GM21717 (cell line): ENCODE measurements around the gene CPPED1.

Experiments
- ATAC-seq: cut with Tn5 transposase; IDR thresholded peaks from one replicate; pipeline ENCODE4 v1.9.1; 2021; ENCODE audit warnings: mild to moderate bottlenecking, moderate library complexity; ENCODE audit not compliant: unreplicated experiment

Gene CPPED1

GRCh38 chr16:12688951-12689850 lies 114.5 kb downstream of the CPPED1 start:
- ATAC-seq = no peak

DNA sequence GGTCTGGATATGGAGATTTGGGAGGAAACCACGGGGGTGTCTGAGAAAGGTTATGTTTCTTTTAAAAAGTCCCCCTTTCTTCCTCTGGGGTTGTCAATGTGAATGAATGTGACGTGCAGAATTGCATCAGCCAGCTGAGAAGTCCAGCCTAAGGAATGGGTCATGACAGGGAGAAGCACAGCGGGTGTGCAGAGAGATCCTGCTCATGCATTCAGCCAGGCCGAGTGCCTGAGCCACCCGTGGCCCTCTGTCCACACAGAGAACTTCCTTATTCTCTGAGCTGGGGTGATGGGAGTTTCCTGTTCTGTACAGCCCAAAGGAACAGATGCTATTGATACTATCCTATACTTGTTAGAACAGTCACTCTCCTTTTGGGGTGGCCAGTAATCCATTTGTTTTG lies 117.9 kb downstream of the CPPED1 start:
- ATAC-seq = no peak

DNA sequence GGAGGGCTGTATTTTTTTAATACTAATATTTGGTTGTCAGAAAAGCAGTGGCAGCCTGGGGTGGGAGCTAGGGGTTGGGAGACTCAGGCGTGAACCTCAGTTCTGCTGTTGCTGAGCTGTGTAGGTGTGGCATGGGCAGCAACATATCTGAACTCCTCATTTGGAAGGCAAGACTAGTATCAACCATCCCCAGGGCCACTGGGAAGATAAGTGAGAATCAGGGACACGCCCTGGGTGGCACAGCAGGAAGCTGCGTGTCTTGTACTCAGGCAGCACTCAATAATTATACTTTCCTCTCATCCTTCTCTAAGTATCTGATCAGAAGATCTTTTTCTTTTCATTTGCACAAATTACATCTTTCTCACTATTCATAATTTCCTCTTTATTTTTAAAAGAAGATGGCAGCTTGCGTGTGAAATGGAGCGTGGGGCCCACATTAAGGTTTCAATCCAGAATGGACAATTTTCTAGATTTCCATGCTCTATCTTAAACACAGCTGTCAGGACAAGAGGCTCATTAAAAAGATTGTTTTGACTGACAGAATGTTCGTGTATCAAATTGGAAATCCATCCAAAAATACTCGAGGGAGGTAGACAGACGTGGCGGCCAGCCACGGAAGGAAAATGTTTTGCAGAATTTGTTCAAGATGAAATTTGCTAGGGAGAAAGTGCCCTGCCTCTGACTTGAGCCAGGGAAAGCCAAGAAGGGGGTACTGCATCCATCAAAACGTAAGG lies 121.1 kb downstream of the CPPED1 start:
- no peak for ATAC-seq

GRCh38 chr16:12681653-12682052 lies 122.0 kb downstream of the CPPED1 start:
- ATAC-seq = no peak

GRCh38 chr16:12680531-12680930 lies 123.2 kb downstream of the CPPED1 start:
- ATAC-seq = no peak

DNA sequence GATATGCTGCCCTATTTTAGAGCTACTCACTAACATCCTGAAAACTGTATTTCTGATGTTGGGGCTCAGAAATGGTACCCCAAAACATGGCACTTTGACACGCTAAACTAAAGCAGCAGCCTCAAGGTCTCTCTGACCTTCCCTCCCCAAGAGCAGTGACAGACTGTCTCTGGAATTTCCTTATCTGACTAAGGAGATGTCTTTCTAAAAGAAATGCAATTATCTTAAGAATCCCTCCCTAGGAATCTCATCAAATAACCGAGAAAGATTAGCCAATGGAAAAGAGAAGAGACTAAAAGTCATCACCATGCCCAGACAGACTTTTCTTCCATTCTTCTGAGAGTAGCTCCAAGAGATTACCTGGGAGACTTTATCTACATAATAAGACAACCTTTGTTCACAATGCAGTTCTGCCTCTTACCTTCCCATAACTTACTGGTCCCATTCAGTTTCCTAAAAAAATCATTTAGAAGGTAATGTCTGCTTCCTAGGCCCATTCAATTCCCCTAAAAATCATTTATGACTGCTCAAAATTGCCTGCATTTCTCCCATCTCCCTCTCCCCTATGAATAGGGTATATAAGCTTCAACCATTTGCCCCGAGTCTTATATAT lies 123.9 kb downstream of the CPPED1 start:
- ATAC-seq = no peak

- no peak for ATAC-seq
Observed at GRCh38 chr16:12678983-12679382, 124.7 kb downstream of the CPPED1 start.

DNA sequence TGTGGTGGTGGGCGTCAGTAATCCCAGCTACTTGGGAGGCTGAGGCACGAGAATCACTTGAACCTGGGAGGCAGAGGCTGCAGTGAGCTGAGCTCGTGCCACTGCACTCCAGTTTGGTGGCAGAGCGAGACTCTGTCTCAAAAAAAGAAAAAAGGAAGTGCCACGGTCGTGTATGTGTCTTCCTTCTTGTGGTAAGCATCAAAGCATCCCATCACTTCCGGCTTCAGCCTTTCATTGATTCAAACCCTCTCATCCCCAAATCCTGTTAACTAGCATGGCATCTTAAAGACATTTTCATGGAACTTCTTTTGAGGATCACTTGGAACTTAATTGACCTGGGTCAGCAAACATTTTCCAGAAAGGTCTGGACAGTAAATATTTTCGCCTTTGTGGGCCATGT lies 126.2 kb downstream of the CPPED1 start:
- no peak for ATAC-seq

DNA sequence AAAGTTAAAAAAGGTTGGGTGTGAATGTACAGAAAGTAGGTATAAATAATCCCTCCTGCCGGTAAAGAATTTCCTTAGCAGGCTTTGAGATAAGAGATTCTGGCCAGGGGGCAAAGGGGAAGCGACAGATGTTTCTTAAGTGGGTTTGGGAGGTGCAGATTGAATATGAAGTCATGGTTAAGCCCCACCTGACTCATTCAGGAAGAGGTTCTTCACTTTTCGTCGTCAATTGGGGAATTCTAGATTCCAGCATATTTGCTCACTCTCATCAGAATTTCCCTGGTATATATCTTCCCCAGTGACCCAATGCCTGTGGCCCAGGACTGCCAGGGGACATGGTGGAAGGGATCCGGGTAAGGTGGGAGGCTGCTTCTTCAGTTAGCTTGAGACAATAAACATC lies 127.8 kb downstream of the CPPED1 start:
- ATAC-seq = no peak

- no peak for ATAC-seq
Observed at GRCh38 chr16:12675046-12675445, 128.6 kb downstream of the CPPED1 start.

- no peak for ATAC-seq
Observed at GRCh38 chr16:12674524-12674923, 129.2 kb downstream of the CPPED1 start.

DNA sequence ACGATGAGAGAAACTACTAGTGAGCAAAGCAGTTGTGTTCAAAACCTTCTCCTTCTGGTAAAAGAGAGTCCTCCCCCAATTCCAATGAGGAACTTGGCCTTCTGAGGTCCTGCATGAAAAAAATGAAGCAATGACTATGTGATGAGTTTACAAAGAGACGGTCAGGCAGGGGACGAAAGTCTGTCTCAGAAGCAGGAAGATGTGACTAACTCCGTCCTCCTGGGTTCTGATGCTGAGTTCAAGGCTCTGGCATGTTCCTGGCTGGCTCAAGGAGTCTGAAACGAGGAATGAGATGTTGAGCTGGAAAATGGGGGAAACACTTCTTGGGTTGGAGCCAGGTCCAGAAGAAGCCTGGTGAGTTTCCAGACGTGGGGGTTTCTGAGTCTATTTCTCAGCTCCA lies 129.6 kb downstream of the CPPED1 start:
- no peak for ATAC-seq

DNA sequence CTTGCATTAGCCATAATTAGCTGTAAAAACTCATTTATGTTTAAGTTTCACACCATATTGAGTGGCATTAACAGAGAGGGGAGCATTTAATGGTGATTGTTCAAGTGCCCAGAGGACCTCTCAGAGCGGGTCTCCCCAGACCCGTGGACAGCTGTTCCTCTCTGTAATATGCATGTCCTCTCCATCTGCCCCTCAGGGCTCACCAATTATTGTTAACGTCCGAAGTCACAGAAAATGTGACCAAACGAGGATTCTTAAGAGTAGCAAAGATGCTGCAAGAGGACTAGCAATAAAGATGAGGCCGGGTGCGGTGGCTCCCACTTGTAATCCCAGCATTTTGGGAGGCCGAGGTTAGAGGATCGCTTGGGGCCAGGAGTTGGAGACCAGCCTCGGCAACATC lies 130.2 kb downstream of the CPPED1 start:
- no peak for ATAC-seq

GRCh38 chr16:12672986-12673385 lies 130.7 kb downstream of the CPPED1 start:
- no peak for ATAC-seq

DNA sequence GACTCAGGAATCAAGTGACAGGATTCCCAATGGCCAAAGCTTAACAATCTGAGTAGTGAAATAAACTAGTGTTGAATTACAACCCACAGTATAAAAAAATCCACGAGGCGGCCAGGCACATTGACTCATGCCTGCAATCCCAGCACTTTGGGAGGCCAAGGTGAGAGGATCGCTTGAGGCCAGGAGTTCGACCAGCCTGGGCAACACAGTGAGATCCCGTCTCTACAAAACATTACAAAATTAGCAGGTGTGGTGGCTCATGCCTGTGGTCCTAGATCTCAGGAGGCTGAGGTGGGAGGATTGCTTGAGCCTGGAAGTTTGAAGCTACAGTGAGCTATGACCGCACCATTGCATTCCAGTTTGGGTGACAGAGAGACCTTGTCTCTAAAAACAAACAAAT lies 133.8 kb downstream of the CPPED1 start:
- ATAC-seq = no peak

DNA sequence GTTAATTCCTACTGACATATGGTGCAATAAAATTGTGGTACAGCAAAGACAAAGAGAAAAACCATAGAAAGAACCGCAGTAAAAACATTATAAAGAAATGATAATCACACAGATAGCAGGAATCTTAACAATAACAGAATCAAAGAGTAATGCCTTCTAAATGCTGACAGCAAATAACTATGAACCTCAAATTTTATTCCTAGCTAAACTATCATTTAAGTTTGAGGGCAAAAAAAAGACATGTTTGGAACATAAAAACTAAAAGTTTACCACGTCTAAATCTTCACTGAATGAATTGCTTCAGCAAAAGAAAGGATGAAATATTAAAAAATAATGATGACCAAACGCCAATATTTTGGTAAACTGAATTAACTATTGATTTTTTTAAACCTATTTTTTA lies 135.8 kb downstream of the CPPED1 start:
- no peak for ATAC-seq

- no peak for ATAC-seq
Observed at GRCh38 chr16:12664164-12664733, 139.4 kb downstream of the CPPED1 start.

DNA sequence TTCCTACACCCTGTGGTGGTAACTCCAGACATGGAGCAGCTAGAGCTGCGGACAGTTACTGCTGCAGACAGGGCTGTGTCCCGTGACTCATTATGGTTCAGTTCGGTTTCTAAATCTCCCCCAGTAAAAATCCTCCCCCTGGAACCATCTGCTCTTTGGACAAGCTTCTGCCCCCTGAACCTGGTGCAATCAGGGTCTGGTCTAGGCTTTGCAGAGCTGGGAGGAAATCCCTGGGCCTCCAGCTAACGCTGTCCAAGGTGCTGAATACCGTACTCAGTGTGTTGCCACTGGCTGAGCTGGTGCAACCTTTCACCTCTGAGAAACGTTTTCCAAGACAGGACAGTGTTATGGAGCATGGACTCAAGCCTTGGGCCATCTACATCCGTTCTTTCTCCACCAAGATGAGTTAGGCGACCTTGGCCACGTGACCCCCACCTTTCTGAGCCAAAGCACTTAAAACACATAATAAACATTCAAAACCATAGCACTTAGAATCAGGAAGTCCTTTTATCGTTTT lies 142.0 kb downstream of the CPPED1 start:
- ATAC-seq = no peak

DNA sequence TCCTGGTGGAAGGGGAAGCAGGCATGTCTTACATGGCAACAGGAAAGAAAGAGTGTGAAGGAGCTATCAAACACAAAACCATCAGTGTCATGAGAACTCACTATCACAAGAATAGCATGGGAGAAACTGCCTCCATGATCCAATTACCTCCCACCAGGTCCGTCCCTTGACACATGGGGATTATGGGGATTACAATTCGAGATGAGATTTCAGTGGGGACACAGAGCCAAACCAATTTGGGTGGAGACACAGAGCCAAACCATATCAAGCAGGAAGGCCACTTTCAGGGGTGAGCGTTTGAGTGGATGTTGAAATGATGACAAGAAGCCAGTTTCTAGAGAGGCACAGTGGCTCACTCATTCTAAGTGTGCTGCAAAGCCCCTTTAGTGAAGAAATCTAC lies 143.8 kb downstream of the CPPED1 start:
- ATAC-seq = no peak

DNA sequence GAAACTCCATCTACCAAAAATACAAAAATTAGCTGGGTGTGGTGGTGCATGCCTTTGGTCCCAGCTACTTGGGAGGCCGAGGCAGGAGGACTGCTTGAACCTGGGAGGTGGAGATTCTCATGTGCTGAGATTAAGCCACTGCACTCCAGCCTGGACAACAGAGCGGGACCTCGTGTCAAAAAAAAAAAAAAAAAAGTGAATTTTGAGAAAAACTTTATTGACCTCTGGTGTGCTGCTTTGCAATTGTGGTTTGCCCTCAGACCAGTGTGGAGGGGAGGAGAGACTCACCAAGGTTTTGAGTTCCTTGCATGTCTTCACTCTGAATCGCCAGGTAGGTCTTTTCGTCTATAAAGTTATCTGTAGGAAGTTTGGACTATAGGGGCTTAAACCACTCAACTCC lies 145.2 kb downstream of the CPPED1 start:
- no peak for ATAC-seq

DNA sequence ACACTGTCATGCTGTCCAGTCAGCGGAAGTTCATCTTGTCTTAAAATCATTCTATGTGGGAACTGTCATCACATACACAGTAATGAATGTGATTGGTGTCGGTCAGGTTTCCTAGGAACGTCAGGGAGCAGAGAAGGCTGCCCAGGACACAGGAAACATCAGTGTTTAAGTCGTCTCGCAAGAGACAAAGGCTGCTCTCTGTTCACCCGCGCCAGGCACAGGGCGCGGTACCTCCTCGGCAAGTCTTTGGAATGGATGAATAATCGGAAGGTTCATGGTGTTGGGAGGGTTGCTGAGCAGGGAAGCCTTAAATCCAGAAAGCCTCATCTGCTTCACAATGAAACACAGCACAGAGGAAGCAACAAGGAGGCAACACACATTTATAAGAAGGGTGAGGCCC lies 148.2 kb downstream of the CPPED1 start:
- ATAC-seq = no peak
